Measurements from ENCODE around the gene MED12L.

DNA sequence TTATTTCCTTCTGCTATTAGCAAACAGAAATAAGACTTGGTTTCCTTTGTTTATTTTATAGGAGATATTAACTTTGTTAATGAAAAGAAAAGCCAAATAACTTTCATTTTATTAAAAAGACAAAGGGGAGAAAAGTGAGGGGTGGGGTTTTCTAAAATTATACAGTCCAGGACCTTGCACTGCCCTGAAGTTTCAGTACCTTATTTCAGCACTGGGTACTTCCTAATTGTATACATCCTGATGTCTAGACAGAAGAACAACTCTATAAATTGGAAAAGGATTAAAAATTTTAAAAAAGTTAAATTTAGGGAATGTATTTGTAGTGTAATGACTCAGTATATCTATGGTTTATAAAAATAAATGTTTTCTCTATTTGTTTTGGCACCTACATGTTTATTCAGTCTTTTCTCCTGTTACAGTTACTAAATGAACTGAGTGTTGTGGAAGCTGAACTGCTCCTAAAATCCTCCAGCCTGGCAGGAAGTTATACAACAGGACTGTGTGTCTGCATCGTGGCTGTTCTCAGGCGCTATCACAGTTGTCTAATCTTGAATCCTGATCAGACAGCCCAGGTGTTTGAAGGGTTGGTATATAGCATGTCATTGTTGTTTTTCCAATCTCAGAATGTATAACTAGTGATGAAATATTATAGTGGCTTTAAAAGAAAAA, 271.5 kb downstream of the MED12L start:
- TF ChIP-seq, protein P1, sequence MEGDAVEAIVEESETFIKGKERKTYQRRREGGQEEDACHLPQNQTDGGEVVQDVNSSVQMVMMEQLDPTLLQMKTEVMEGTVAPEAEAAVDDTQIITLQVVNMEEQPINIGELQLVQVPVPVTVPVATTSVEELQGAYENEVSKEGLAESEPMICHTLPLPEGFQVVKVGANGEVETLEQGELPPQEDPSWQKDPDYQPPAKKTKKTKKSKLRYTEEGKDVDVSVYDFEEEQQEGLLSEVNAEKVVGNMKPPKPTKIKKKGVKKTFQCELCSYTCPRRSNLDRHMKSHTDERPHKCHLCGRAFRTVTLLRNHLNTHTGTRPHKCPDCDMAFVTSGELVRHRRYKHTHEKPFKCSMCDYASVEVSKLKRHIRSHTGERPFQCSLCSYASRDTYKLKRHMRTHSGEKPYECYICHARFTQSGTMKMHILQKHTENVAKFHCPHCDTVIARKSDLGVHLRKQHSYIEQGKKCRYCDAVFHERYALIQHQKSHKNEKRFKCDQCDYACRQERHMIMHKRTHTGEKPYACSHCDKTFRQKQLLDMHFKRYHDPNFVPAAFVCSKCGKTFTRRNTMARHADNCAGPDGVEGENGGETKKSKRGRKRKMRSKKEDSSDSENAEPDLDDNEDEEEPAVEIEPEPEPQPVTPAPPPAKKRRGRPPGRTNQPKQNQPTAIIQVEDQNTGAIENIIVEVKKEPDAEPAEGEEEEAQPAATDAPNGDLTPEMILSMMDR (IDR thresholded peaks at IDR 0.05): no peak
- TF ChIP-seq EP300 (IDR thresholded peaks at IDR 0.05) (no peak), POLR2A (IDR thresholded peaks at IDR 0.05) (no peak)

Data from ovary (tissue), 3 donors.